Measurements from ENCODE around the gene SPATA31D4. TPM values are rescaled to one million over a fixed set of nuclear protein-coding genes. Genes with fewer than 3 reads are reported as not detected.
"Not testable (repeated sequence)": the region's sequence is repeated elsewhere in the genome, so short reads cannot be mapped to it uniquely, and the experiment has no call there.

The SPATA31D4 gene
- not detected for polyA plus RNA-seq (ENCODE audit: insufficient read length in 4 of 4)

GRCh38 chr9:81928305-81928704, at the start of gene SPATA31D4:
SPATA31D4 (plus strand) TSS chr9:81928428; CDS start chr9:81928514, 86 bp downstream.
- not testable (repeated sequence) for DNase-seq (ENCODE audit: low read depth in 4 of 4, low spot score in 2 of 4)

- no peak for DNase-seq (ENCODE audit: low read depth in 4 of 4, low spot score in 2 of 4)
Measured at GRCh38 chr9:81878530-81878929, 49.7 kb upstream of the SPATA31D4 start.

- no peak for DNase-seq (ENCODE audit: low read depth in 4 of 4, low spot score in 2 of 4)
Measured at GRCh38 chr9:81879501-81879916, 48.7 kb upstream of the SPATA31D4 start.

GRCh38 chr9:81885602-81886001, 42.6 kb upstream of the SPATA31D4 start:
- no peak for DNase-seq (ENCODE audit: low read depth in 4 of 4, low spot score in 2 of 4)

GRCh38 chr9:81886665-81887064, 41.6 kb upstream of the SPATA31D4 start:
- DNase-seq (ENCODE audit: low read depth in 4 of 4, low spot score in 2 of 4): no peak

GRCh38 chr9:81890104-81890503, 38.1 kb upstream of the SPATA31D4 start:
- DNase-seq (ENCODE audit: low read depth in 4 of 4, low spot score in 2 of 4): no peak

GRCh38 chr9:81892440-81892839, 35.8 kb upstream of the SPATA31D4 start:
- DNase-seq (ENCODE audit: low read depth in 4 of 4, low spot score in 2 of 4): no peak

GRCh38 chr9:81893929-81894328, 34.3 kb upstream of the SPATA31D4 start:
- no peak for DNase-seq (ENCODE audit: low read depth in 4 of 4, low spot score in 2 of 4)

- no peak for DNase-seq (ENCODE audit: low read depth in 4 of 4, low spot score in 2 of 4)
Measured at GRCh38 chr9:81894891-81895290, 33.3 kb upstream of the SPATA31D4 start.

GRCh38 chr9:81896070-81896469, 32.2 kb upstream of the SPATA31D4 start:
- DNase-seq (ENCODE audit: low read depth in 4 of 4, low spot score in 2 of 4): no peak

GRCh38 chr9:81898851-81899250, 29.4 kb upstream of the SPATA31D4 start:
- DNase-seq (ENCODE audit: low read depth in 4 of 4, low spot score in 2 of 4): no peak

- no peak for DNase-seq (ENCODE audit: low read depth in 4 of 4, low spot score in 2 of 4)
Measured at GRCh38 chr9:81902196-81902595, 26.0 kb upstream of the SPATA31D4 start.

GRCh38 chr9:81902626-81903025, 25.6 kb upstream of the SPATA31D4 start:
- DNase-seq (ENCODE audit: low read depth in 4 of 4, low spot score in 2 of 4): no peak

GRCh38 chr9:81906671-81907070, 21.6 kb upstream of the SPATA31D4 start:
- DNase-seq (ENCODE audit: low read depth in 4 of 4, low spot score in 2 of 4): no peak

GRCh38 chr9:81912135-81912534, 16.1 kb upstream of the SPATA31D4 start:
- no peak for DNase-seq (ENCODE audit: low read depth in 4 of 4, low spot score in 2 of 4)

- no peak for DNase-seq (ENCODE audit: low read depth in 4 of 4, low spot score in 2 of 4)
Measured at GRCh38 chr9:81915801-81916505, 12.3 kb upstream of the SPATA31D4 start.

GRCh38 chr9:81918507-81918906, 9.7 kb upstream of the SPATA31D4 start:
- DNase-seq (ENCODE audit: low read depth in 4 of 4, low spot score in 2 of 4): not testable (repeated sequence)

GRCh38 chr9:81930147-81930546, 1.9 kb downstream of the SPATA31D4 start:
- not testable (repeated sequence) for DNase-seq (ENCODE audit: low read depth in 4 of 4, low spot score in 2 of 4)

- not testable (repeated sequence) for DNase-seq (ENCODE audit: low read depth in 4 of 4, low spot score in 2 of 4)
Measured at GRCh38 chr9:81933547-81933946, 5.3 kb downstream of the SPATA31D4 start.

GRCh38 chr9:81943393-81943792, 15.2 kb downstream of the SPATA31D4 start, which contains the start of gene SPATA31D3:
SPATA31D3 (plus strand) TSS chr9:81943500; CDS start chr9:81943586, 86 bp downstream.
- not testable (repeated sequence) for DNase-seq (ENCODE audit: low read depth in 4 of 4, low spot score in 2 of 4)

- DNase-seq (ENCODE audit: low read depth in 4 of 4, low spot score in 2 of 4): not testable (repeated sequence)
Measured at GRCh38 chr9:81948650-81949049, 20.4 kb downstream of the SPATA31D4 start.

GRCh38 chr9:81953096-81953495, 24.9 kb downstream of the SPATA31D4 start:
- DNase-seq (ENCODE audit: low read depth in 4 of 4, low spot score in 2 of 4): no peak

Measured in left renal cortex interstitium (tissue), 4 donors.